H9 (cell line): Measurements from ENCODE around the gene L3MBTL1. TPM values are rescaled to one million over a fixed set of nuclear protein-coding genes. Genes with fewer than 3 reads are reported as not detected.

Experiments
- DNase-seq: peaks from one replicate; pipeline ENCODE4 v3.0.0-alpha.2; 2017
- H2AFZ ChIP-seq: one replicate; pipeline ENCODE4 v1.6.1; 2013; ENCODE audit warnings: mild to moderate bottlenecking, low read length, control low read depth, moderate library complexity
- H2AK5ac ChIP-seq: 2 replicates; pipeline ENCODE4 v1.6.1; 2013; ENCODE audit warnings: low read length, control low read depth, mixed read lengths; ENCODE audit not compliant: insufficient read length
- H2BK120ac ChIP-seq: one replicate; pipeline ENCODE4 v1.6.1; 2013; ENCODE audit warnings: low read depth, mild to moderate bottlenecking, low read length, control low read depth, inconsistent platforms; ENCODE audit not compliant: poor library complexity, severe bottlenecking
- H2BK12ac ChIP-seq: 2 replicates; pipeline ENCODE4 v1.6.1; 2013; ENCODE audit warnings: low read length, control low read depth, mixed read lengths, low read depth; ENCODE audit not compliant: insufficient read length
- H2BK15ac ChIP-seq: 2 replicates; pipeline ENCODE4 v1.6.1; 2013; ENCODE audit warnings: low read depth, low read length, control low read depth
- H2BK20ac ChIP-seq: one replicate; pipeline ENCODE4 v1.6.1; 2013; ENCODE audit warnings: low read depth, mild to moderate bottlenecking, low read length, control low read depth, inconsistent platforms; ENCODE audit not compliant: poor library complexity, severe bottlenecking
- H2BK5ac ChIP-seq: 2 replicates; pipeline ENCODE4 v1.6.1; 2013; ENCODE audit warnings: low read length, control low read depth, mixed read lengths; ENCODE audit not compliant: insufficient read length
- H3K14ac ChIP-seq: 2 replicates; pipeline ENCODE4 v1.6.1; 2013; ENCODE audit warnings: low read length, control low read depth; ENCODE audit not compliant: insufficient read depth
- H3K18ac ChIP-seq: 2 replicates; pipeline ENCODE4 v1.6.1; 2013; ENCODE audit warnings: low read depth, mild to moderate bottlenecking, mixed read lengths, low read length, control low read depth; ENCODE audit not compliant: insufficient read length
- H3K23ac ChIP-seq: 2 replicates; pipeline ENCODE4 v1.6.1; 2013; ENCODE audit warnings: low read length, control low read depth, mixed read lengths, low read depth; ENCODE audit not compliant: insufficient read length
- H3K23me2 ChIP-seq: 2 replicates; pipeline ENCODE4 v1.6.1; 2013; ENCODE audit warnings: low read depth, mild to moderate bottlenecking, mixed read lengths, low read length, control low read depth; ENCODE audit not compliant: insufficient read length, poor library complexity, severe bottlenecking
- H3K27ac ChIP-seq: 2 replicates; pipeline ENCODE4 v1.5.1; 2013; ENCODE audit warnings: low read length, control low read depth, mixed read lengths, low read depth; ENCODE audit not compliant: insufficient read length
- H3K27me3 ChIP-seq: 2 replicates; pipeline ENCODE4 v1.6.1; 2013; ENCODE audit warnings: low read length, control low read depth, inconsistent platforms; ENCODE audit not compliant: insufficient read depth
- H3K4ac ChIP-seq: 2 replicates; pipeline ENCODE4 v1.6.1; 2013; ENCODE audit warnings: low read depth, mild to moderate bottlenecking, control low read depth, inconsistent platforms, low read length, moderate library complexity
- H3K4me1 ChIP-seq: 2 replicates; pipeline ENCODE4 v1.6.1; 2013; ENCODE audit warnings: low read length, control low read depth, inconsistent platforms; ENCODE audit not compliant: insufficient read depth
- H3K4me2 ChIP-seq: 2 replicates; pipeline ENCODE4 v1.6.1; 2013; ENCODE audit warnings: low read length, control low read depth, mixed read lengths; ENCODE audit not compliant: insufficient read length, insufficient read depth
- H3K56ac ChIP-seq: 2 replicates; pipeline ENCODE4 v1.6.1; 2013; ENCODE audit warnings: low read depth, mild to moderate bottlenecking, mixed read lengths, low read length, control low read depth; ENCODE audit not compliant: insufficient read length
- H3K79me1 ChIP-seq: 2 replicates; pipeline ENCODE4 v1.6.1; 2013; ENCODE audit warnings: low read depth, mild to moderate bottlenecking, moderate library complexity, low read length, control low read depth, inconsistent platforms; ENCODE audit not compliant: insufficient read depth, poor library complexity, severe bottlenecking
- H3K79me2 ChIP-seq: 2 replicates; pipeline ENCODE4 v1.6.1; 2013; ENCODE audit warnings: low read length, control low read depth, inconsistent platforms; ENCODE audit not compliant: insufficient read depth
- H3K9ac ChIP-seq: 2 replicates; pipeline ENCODE4 v1.6.1; 2013; ENCODE audit warnings: low read length, control low read depth, mixed read lengths; ENCODE audit not compliant: insufficient read length; ENCODE audit errors: extremely low read depth
- H3K9me3 ChIP-seq: one replicate; pipeline ENCODE4 v1.6.1; 2013; ENCODE audit warnings: low read depth, low read length, inconsistent platforms; ENCODE audit not compliant: control insufficient read depth
- H3T11ph ChIP-seq: one replicate; pipeline ENCODE4 v1.6.1; 2013; ENCODE audit warnings: mild to moderate bottlenecking, low read length, control low read depth, inconsistent platforms
- H4K20me1 ChIP-seq: one replicate; pipeline ENCODE4 v1.6.1; 2013; ENCODE audit not compliant: control insufficient read depth, insufficient read length, insufficient read depth
- H4K5ac ChIP-seq: 2 replicates; pipeline ENCODE4 v1.6.1; 2013; ENCODE audit warnings: low read depth, mild to moderate bottlenecking, mixed read lengths, low read length, control low read depth; ENCODE audit not compliant: insufficient read length
- H4K8ac ChIP-seq: replicated peaks from 2 replicates; pipeline ENCODE4 v1.6.1; 2013; ENCODE audit warnings: low read length, control low read depth, mixed read lengths, low read depth; ENCODE audit not compliant: insufficient read length
- H4K91ac ChIP-seq: 2 replicates; pipeline ENCODE4 v1.6.1; 2013; ENCODE audit warnings: low read depth, mild to moderate bottlenecking, moderate library complexity, mixed read lengths, low read length, control low read depth; ENCODE audit not compliant: insufficient read length
- H3K27ac Mint-ChIP-seq, 3 experiments: 2 replicates in 2 of 3; 3 replicates in 1 of 3; pipeline ENCODE4 v1.8.0; 2020 to 2021; ENCODE audit warnings: mixed read lengths in 3 of 3, mild to moderate bottlenecking in 1 of 3, moderate library complexity in 1 of 3
- H3K27me3 Mint-ChIP-seq: 2 replicates; pipeline ENCODE4 v1.8.0; 2021; ENCODE audit warnings: low read depth, mild to moderate bottlenecking, moderate library complexity, mixed read lengths
- H3K36me3 Mint-ChIP-seq, 3 experiments: 2 replicates in 2 of 3; 3 replicates in 1 of 3; pipeline ENCODE4 v1.8.0; 2020 to 2021; ENCODE audit warnings: low read depth in 3 of 3, mixed read lengths in 3 of 3; ENCODE audit not compliant: insufficient read depth in 1 of 3
- H3K4me1 Mint-ChIP-seq, 2 experiments: 2 replicates each; pipeline ENCODE4 v1.8.0; 2020; ENCODE audit warnings: mixed read lengths in 2 of 2
- H3K4me3 Mint-ChIP-seq, 2 experiments: 2 replicates in 1 of 2; 3 replicates in 1 of 2; pipeline ENCODE4 v1.8.0; 2020 to 2021; ENCODE audit warnings: mild to moderate bottlenecking in 2 of 2, mixed read lengths in 2 of 2, moderate library complexity in 1 of 2
- H3K9me3 Mint-ChIP-seq, 2 experiments: 2 replicates in 1 of 2; 3 replicates in 1 of 2; pipeline ENCODE4 v1.8.0; 2020; ENCODE audit warnings: mild to moderate bottlenecking in 2 of 2, mixed read lengths in 2 of 2, moderate library complexity in 1 of 2
- WGBS: extraction: QIAGEN DNeasy Blood & Tissue Kit; methylation state at CpG from one replicate; pipeline ENCODE4 v1.1.7; 2013; ENCODE audit warnings: missing lambda C conversion rate, low lambda C conversion rate, mixed read lengths; ENCODE audit not compliant: insufficient read length; ENCODE audit errors: extremely low coverage; 5-methylcytosine and 5-hydroxymethylcytosine counted together
- total RNA-seq: library from RNA; stranded (reverse); gene quantifications from 2 replicates; pipeline ENCODE4 v1.2.1, GENCODE V29; 2021
- TF ChIP-seq, protein P1 (sequence below): fragments of 200-600 bp; sonication (generic); conservative IDR thresholded peaks from 3 replicates; pipeline ENCODE4 v1.8.0; 2021; ENCODE audit warnings: antibody characterized with exemption, mild to moderate bottlenecking

Gene L3MBTL1
- total RNA-seq, 1 experiment from 2014 or later, result 19.9 TPM

DNA sequence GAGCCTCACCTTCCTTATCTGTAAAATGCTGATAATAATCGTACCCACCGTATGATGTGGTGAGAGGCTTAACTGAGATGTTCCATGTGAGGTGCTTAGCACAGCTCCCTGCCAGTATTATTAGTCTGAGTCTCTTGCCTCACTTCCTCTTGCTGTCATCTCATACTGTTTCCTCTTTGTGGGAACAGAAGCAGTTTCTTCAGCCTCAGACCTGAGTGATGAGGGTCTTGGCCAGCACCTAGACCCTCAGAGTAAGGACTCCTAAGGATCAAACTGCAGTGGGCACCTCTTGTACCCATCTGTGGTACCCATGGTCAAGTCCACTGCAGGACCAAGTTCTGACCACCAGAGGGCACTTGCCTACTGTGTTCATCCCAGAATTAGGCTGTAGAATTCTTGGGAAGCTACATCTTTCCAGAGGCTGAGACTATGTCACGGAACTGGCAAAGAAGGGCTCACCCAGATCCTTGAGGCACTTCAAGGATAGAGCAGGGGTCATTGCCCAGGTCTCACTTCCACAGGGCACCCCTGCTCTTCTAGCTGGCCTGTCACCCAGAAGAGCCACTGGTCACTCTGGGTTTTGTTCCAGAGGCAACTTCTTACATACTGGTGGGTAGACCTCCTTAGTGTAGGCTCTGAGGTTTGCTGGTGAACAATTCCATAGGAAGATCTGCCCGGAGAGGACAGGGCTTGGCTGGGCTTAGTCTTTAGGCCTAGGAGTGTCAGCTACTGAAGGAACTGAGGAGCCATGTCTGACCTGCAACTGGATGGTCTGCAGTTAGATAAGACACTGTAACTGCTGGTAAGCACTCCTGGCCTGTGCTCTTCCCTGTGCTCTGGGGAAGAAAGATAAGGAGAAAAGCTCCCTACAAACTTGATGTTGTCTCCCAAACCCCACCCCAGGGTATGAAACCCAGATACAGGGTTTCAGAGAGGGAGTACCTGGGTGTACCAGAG lies 30.7 kb downstream of the L3MBTL1 start:
- H2BK5ac ChIP-seq, result no peak overlapping the region
- Mint-ChIP-seq H3K27ac (no peak overlapping the region), H3K27me3 (no peaks in the 10 kb centered on the region), H3K4me3 (no peak overlapping the region; a peak in 1 of 5 replicates), H3K4me1 (no peaks in the 10 kb centered on the region; a peak in 1 of 4 replicates), H3K9me3 (no peaks in the 10 kb centered on the region), H3K36me3 (peaks cover 0 to 25% (median 22%) of the 10 kb centered on the region in 3 experiments; a peak in 6 of 7 replicates)
- no peak overlapping the region for H2BK120ac ChIP-seq
- no peaks in the 10 kb centered on the region for H3K27me3 ChIP-seq
- WGBS, result no CpG with 5 or more reads among the region's 4 CpGs
- no peak overlapping the region for H3K4me2 ChIP-seq
- H2AK5ac ChIP-seq, result no peak overlapping the region
- H3K27ac ChIP-seq, result no peak overlapping the region
- no peaks in the 10 kb centered on the region for H3K79me2 ChIP-seq
- no peak overlapping the region for H2AFZ ChIP-seq
- H4K20me1 ChIP-seq, result no peaks in the 10 kb centered on the region
- H3K79me1 ChIP-seq, result no peaks in the 10 kb centered on the region
- H3K14ac ChIP-seq, result no peak overlapping the region
- H3K18ac ChIP-seq, result no peak overlapping the region
- peak; percentile 68 for DNase-seq
- no peak overlapping the region for H4K8ac ChIP-seq
- no peaks in the 10 kb centered on the region for H3K9me3 ChIP-seq
- TF ChIP-seq, protein P1, sequence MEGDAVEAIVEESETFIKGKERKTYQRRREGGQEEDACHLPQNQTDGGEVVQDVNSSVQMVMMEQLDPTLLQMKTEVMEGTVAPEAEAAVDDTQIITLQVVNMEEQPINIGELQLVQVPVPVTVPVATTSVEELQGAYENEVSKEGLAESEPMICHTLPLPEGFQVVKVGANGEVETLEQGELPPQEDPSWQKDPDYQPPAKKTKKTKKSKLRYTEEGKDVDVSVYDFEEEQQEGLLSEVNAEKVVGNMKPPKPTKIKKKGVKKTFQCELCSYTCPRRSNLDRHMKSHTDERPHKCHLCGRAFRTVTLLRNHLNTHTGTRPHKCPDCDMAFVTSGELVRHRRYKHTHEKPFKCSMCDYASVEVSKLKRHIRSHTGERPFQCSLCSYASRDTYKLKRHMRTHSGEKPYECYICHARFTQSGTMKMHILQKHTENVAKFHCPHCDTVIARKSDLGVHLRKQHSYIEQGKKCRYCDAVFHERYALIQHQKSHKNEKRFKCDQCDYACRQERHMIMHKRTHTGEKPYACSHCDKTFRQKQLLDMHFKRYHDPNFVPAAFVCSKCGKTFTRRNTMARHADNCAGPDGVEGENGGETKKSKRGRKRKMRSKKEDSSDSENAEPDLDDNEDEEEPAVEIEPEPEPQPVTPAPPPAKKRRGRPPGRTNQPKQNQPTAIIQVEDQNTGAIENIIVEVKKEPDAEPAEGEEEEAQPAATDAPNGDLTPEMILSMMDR, result peak; percentile 93
- H3T11ph ChIP-seq, result no peak overlapping the region
- H2BK12ac ChIP-seq, result no peak overlapping the region
- H2BK20ac ChIP-seq, result no peak overlapping the region
- no peaks in the 10 kb centered on the region for H3K23me2 ChIP-seq
- H2BK15ac ChIP-seq, result no peak overlapping the region
- no peak overlapping the region for H4K5ac ChIP-seq
- no peak overlapping the region for H3K23ac ChIP-seq
- H3K9ac ChIP-seq, result no peak overlapping the region
- H3K4ac ChIP-seq, result no peak overlapping the region
- H3K56ac ChIP-seq, result no peak overlapping the region
- H3K4me1 ChIP-seq, result no peaks in the 10 kb centered on the region
- no peak overlapping the region for H4K91ac ChIP-seq
